Right renal cortex interstitium (tissue), 3 donors: Measurements from ENCODE around the gene SRCAP. TPM values are rescaled to one million over a fixed set of nuclear protein-coding genes. Genes with fewer than 3 reads are reported as not detected.

Experiments
- DNase-seq, 3 donors: peaks; one replicate each; pipeline ENCODE4 v3.0.0-alpha.2; 2013; ENCODE audit warnings: low read depth in 3 of 3, low spot score in 2 of 3
- polyA plus RNA-seq, 3 donors: library from polyadenylated mRNA; unstranded; fragments of 120-200 nt; gene quantifications; one replicate each; pipeline ENCODE4 v1.2.1, GENCODE V29; 2013; ENCODE audit not compliant: insufficient read length in 3 of 3

Gene SRCAP
- polyA plus RNA-seq, 3 donors: 27.6 to 31.4 (median 28.2) TPM

GRCh38 chr16:30769379-30770089 is 70.6 kb downstream of the SRCAP start:
- DNase-seq: no peak

GRCh38 chr16:30771726-30772125 is 72.8 kb downstream of the SRCAP start:
- no peak for DNase-seq

GRCh38 chr16:30773826-30774225 is 74.9 kb downstream of the SRCAP start:
- no peak for DNase-seq

- DNase-seq: no peak
These were observed 75.6 kb downstream of the SRCAP start for GRCh38 chr16:30774367-30775130.

- DNase-seq: no peak
These were observed 76.1 kb downstream of the SRCAP start for GRCh38 chr16:30775131-30775391.

- DNase-seq: peak in 2 of 3 donors; percentile 69 to 83
These were observed 76.6 kb downstream of the SRCAP start for GRCh38 chr16:30775392-30776188.

GRCh38 chr16:30777591-30778297 is 78.8 kb downstream of the SRCAP start:
- DNase-seq: no peak

- no peak for DNase-seq
These were observed 79.7 kb downstream of the SRCAP start for GRCh38 chr16:30778549-30779244.

GRCh38 chr16:30779596-30779995 is 80.6 kb downstream of the SRCAP start:
- no peak for DNase-seq

- DNase-seq: no peak
These were observed 81.0 kb downstream of the SRCAP start for GRCh38 chr16:30780021-30780420.

- DNase-seq: no peak
These were observed 81.6 kb downstream of the SRCAP start for GRCh38 chr16:30780549-30780948.

- no peak for DNase-seq
These were observed 83.7 kb downstream of the SRCAP start for GRCh38 chr16:30782486-30783279.

GRCh38 chr16:30783280-30784109 is 84.5 kb downstream of the SRCAP start:
- DNase-seq: no peak

GRCh38 chr16:30784215-30784614 is 85.2 kb downstream of the SRCAP start:
- DNase-seq: no peak

- no peak for DNase-seq
These were observed 86.4 kb downstream of the SRCAP start for GRCh38 chr16:30785126-30786106.

GRCh38 chr16:30786115-30786935 is 87.4 kb downstream of the SRCAP start:
- no peak for DNase-seq
